Central memory CD4-positive, alpha-beta T cell (primary cell): Measurements from ENCODE around the gene KIAA1586.
"Not testable (repeated sequence)": the region's sequence is repeated elsewhere in the genome, so short reads cannot be mapped to it uniquely, and the experiment has no call there.

Experiments
- DNase-seq: peaks from one replicate; pipeline ENCODE4 v3.0.0; 2022

Gene KIAA1586

GRCh38 chr6:57047859-57048258, 1.4 kb downstream of the KIAA1586 start:
- DNase-seq: not testable (repeated sequence)

GRCh38 chr6:57048577-57048976, 2.1 kb downstream of the KIAA1586 start:
- no peak for DNase-seq

GRCh38 chr6:57063847-57064246, 17.4 kb downstream of the KIAA1586 start:
- DNase-seq: no peak

GRCh38 chr6:57064809-57065208, 18.3 kb downstream of the KIAA1586 start:
- DNase-seq: no peak

- no peak for DNase-seq
These were observed 21.6 kb downstream of the KIAA1586 start for GRCh38 chr6:57068061-57068460.

- DNase-seq: no peak
These were observed 22.7 kb downstream of the KIAA1586 start for GRCh38 chr6:57069228-57069627.

- no peak for DNase-seq
These were observed 23.4 kb downstream of the KIAA1586 start for GRCh38 chr6:57069920-57070331.

- no peak for DNase-seq
These were observed 25.6 kb downstream of the KIAA1586 start for GRCh38 chr6:57072108-57072507.

GRCh38 chr6:57074383-57074782, 27.9 kb downstream of the KIAA1586 start:
- no peak for DNase-seq

- no peak for DNase-seq
These were observed 28.6 kb downstream of the KIAA1586 start for GRCh38 chr6:57075092-57075491.

- DNase-seq: no peak
These were observed 32.2 kb downstream of the KIAA1586 start for GRCh38 chr6:57078531-57079207.

GRCh38 chr6:57085471-57085870, 39.0 kb downstream of the KIAA1586 start:
- DNase-seq: no peak

GRCh38 chr6:57086843-57087242, 40.4 kb downstream of the KIAA1586 start:
- no peak for DNase-seq

- no peak for DNase-seq
These were observed 41.4 kb downstream of the KIAA1586 start for GRCh38 chr6:57087916-57088315.

GRCh38 chr6:57089265-57089664, 42.8 kb downstream of the KIAA1586 start:
- DNase-seq: no peak

- DNase-seq: peak; percentile 95
These were observed 43.4 kb downstream of the KIAA1586 start, which contains the start of gene ZNF451 for GRCh38 chr6:57089687-57090457. Gene ZNF451 (plus strand): TSS chr6:57090188. CDS start chr6:57090254, 66 bp downstream.

GRCh38 chr6:57090458-57091067, 44.1 kb downstream of the KIAA1586 start:
- not testable (repeated sequence) for DNase-seq

- DNase-seq: not testable (repeated sequence)
These were observed 44.9 kb downstream of the KIAA1586 start for GRCh38 chr6:57091375-57091774.

GRCh38 chr6:57094689-57095088, 48.2 kb downstream of the KIAA1586 start:
- DNase-seq: no peak

- DNase-seq: no peak
These were observed 51.1 kb downstream of the KIAA1586 start for GRCh38 chr6:57097596-57097995.

- no peak for DNase-seq
These were observed 56.5 kb downstream of the KIAA1586 start for GRCh38 chr6:57102976-57103375.

- no peak for DNase-seq
These were observed 57.8 kb downstream of the KIAA1586 start for GRCh38 chr6:57104336-57104735.
